OCI-LY7 (cell line): ENCODE data around the gene RCCD1.

ENCODE experiments used
- EZH2phosphoT487 ChIP-seq: fragments of 200-600 bp; sonication (generic); IDR thresholded peaks from 2 replicates; pipeline ENCODE4 v1.6.1; 2018; ENCODE audit warnings: low read depth, borderline replicate concordance, mild to moderate bottlenecking, mixed run types, antibody characterized with exemption, low read length, moderate library complexity, mixed read lengths
- TF ChIP-seq, protein P1 (sequence below): fragments of 200-600 bp; sonication (generic); conservative IDR thresholded peaks from 2 replicates; pipeline ENCODE4 v1.5.1; 2014; ENCODE audit warnings: mild to moderate bottlenecking, antibody characterized with exemption, low read length, moderate library complexity, mixed read lengths

DNA sequence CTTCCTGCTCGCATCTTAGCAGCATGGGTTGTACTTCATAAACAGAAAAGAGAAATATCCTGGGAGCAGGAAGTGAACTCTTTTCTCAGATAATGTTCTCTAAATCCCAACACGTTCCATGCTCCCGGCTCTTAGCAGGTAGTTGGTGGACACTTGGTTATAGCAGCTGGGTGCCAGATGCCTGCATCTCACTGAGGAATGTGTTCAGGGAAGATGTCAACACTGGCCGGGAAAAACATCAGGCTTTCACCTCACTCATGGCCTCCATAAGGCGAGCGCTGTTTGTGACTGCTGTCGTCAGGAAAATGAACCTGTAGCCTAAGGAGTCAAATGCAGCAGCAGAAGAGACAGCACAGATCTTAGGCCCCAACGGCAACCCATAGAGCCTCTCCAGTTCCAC, 44.1 kb downstream of the RCCD1 start:
- TF ChIP-seq, protein P1, sequence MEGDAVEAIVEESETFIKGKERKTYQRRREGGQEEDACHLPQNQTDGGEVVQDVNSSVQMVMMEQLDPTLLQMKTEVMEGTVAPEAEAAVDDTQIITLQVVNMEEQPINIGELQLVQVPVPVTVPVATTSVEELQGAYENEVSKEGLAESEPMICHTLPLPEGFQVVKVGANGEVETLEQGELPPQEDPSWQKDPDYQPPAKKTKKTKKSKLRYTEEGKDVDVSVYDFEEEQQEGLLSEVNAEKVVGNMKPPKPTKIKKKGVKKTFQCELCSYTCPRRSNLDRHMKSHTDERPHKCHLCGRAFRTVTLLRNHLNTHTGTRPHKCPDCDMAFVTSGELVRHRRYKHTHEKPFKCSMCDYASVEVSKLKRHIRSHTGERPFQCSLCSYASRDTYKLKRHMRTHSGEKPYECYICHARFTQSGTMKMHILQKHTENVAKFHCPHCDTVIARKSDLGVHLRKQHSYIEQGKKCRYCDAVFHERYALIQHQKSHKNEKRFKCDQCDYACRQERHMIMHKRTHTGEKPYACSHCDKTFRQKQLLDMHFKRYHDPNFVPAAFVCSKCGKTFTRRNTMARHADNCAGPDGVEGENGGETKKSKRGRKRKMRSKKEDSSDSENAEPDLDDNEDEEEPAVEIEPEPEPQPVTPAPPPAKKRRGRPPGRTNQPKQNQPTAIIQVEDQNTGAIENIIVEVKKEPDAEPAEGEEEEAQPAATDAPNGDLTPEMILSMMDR, result no peak
- no peak for TF ChIP-seq EZH2phosphoT487
